Endometrial microvascular endothelial cells (primary cell): ENCODE results near the gene TSPAN10. TPM values are rescaled to one million over a fixed set of nuclear protein-coding genes. Genes with fewer than 3 reads are reported as not detected.

ENCODE experiments used
- in situ Hi-C: cut with HindIII; loops from 2 replicates; pipeline ENCODE4 v1.10.0; 2017; ENCODE audit warnings: low sequenced_read_pairs, low pct_unique_long_range_greater_than_20kb; ENCODE audit errors: inconsistent ontology term
- total RNA-seq: library from RNA; depleted of rRNA; stranded (reverse); fragments of >200 nt; gene quantifications from one replicate; pipeline ENCODE4 v1.2.3, GENCODE V29; 2015; ENCODE audit errors: inconsistent ontology term

The TSPAN10 gene
- total RNA-seq, 1 donor from 2014 or later = not detected

DNA sequence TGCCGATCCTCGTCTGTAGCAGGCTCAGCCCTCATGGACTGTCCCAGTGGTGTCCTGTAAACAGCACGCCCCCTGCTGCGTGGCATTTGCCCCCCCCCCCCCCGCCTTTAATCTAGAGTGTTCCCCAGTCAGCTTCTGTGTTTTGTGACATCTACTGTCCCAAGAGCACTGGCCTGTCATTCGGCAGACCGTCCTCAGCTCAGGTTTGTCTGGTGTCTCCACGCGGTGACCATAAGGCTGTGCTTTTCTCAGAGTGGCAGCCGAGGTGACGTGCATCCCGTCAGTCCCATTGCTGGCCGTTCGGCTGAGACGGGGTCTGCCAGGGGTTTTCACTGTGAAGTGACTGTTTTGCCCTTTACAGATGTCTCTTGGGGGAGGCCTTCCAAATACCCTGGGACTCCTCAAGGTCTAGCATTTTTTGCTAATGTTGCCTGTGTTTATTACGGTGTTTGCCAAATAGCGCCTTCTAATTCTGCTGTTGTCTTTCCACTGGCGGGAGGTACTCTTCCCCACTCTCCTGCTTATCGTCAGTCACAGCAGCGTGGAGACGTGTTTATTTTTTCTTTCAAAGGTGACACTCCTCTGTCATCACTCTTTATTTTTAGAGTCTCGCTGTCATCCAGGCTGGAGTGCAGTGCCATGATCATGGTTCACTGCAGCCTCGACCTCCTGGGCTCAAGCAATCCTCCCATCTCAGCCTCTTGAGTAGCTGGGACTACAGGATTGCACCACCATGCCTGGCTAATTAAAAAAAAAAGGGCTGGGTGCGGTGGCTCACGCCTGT lies 60.5 kb downstream of the TSPAN10 start:
- in situ Hi-C loops = no loop called here

Other genes with a start within 250 kb of the TSPAN10 start
- gene BAHCC1, start 241.7 kb upstream of the TSPAN10 start, total RNA-seq = 10.0 TPM
- gene ACTG1, start 124.4 kb upstream of the TSPAN10 start, total RNA-seq = 13,813 TPM
- gene FSCN2, start 108.8 kb upstream of the TSPAN10 start, total RNA-seq = not detected
- 41.1 TPM for gene FAAP100, start 84.8 kb upstream of the TSPAN10 start, total RNA-seq
- gene NPLOC4, start 84 bp upstream of the TSPAN10 start, total RNA-seq = 86.4 TPM
- 0.37 TPM for gene PDE6G, start 19.3 kb downstream of the TSPAN10 start, total RNA-seq
- 38.9 TPM for gene OXLD1, start 29.4 kb downstream of the TSPAN10 start, total RNA-seq
- gene CCDC137, start 29.5 kb downstream of the TSPAN10 start, total RNA-seq = 20.9 TPM
- 30.3 TPM for gene ARL16, start 46.6 kb downstream of the TSPAN10 start, total RNA-seq
- gene HGS, start 46.8 kb downstream of the TSPAN10 start, total RNA-seq = 125 TPM
- gene MRPL12, start 66.2 kb downstream of the TSPAN10 start, total RNA-seq = 120 TPM
- gene SLC25A10, start 75.1 kb downstream of the TSPAN10 start, total RNA-seq = 42.1 TPM
- not detected for gene GCGR, start 167.0 kb downstream of the TSPAN10 start, total RNA-seq
- 97.0 TPM for gene MCRIP1, start 196.1 kb downstream of the TSPAN10 start, total RNA-seq
- gene PPP1R27, start 197.9 kb downstream of the TSPAN10 start, total RNA-seq = not detected
- gene P4HB, start 223.3 kb downstream of the TSPAN10 start, total RNA-seq = 1,412 TPM
- 471 TPM for gene ARHGDIA, start 234.1 kb downstream of the TSPAN10 start, total RNA-seq